ENCODE data around the gene CDH6. TPM values are rescaled to one million over a fixed set of nuclear protein-coding genes. Genes with fewer than 3 reads are reported as not detected.

Gene CDH6
- total and polyA plus RNA-seq, 2 of the 4 experiments (the other 2 are of a cell fraction), result 72.2 to 232 TPM

DNA sequence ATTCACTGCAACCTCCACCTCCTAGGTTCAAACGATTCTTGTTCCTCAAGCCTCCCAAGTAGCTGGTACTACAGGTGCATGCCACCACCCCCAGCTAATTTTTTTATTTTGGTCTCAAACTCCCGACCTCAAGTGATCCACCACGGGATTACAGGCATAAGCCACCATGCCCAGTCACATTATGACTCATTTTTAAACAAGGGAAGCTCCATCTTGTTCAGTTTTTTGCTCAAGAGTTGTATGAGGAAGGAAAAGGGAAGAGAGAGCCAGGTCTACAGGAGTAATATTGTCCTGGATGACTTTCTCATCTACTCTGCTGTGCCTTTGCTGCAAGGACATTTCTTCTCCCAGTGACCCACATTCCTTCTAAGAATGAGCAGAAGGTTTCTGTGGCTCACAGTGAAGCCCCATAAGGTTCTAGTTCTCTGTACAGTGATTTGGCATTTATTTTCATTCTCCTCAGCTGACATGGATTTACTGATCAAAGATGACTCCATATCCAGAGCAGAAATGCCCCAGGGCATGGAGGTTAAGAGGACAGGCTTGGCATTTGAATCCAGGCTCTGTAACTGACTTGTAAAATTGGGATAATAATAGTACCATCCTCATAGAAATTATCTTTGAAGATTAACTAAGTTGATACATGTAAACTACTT, 153.5 kb downstream of the CDH6 start:
- peak overlapping the region; percentile 38; the same call in 1 of the 2 replicates for H2BK120ac ChIP-seq (ENCODE audit: low read depth, low read length)
- ATAC-seq (ENCODE audit: low read depth) (no peak), DNase-seq (peak; percentile 26)
- H3K27me3 ChIP-seq (ENCODE audit: control insufficient read depth, insufficient read depth, low read length), result no peaks in the 10 kb centered on the region
- no peak overlapping the region for H3K27ac ChIP-seq (ENCODE audit: insufficient read depth, low read length)
- H2BK5ac ChIP-seq (ENCODE audit: low read depth, low read length, poor library complexity, severe bottlenecking), result no peak overlapping the region
- H3K4me2 ChIP-seq (ENCODE audit: low read depth, low read length), result no peak overlapping the region
- dilution Hi-C loops (cut with HindIII; ENCODE audit: low sequenced_read_pairs, unreplicated experiment) (no loop called here), intact Hi-C loops (cut with micrococcal nuclease) (no loop called here), in situ Hi-C loops (cut with MboI; ENCODE audit: low sequenced_read_pairs) (no loop called here)
- ChIA-PET POLR2A (ENCODE audit: unreplicated experiment) (no interaction called here), CTCF (no interaction called here)
- H2BK20ac ChIP-seq (ENCODE audit: low read depth, low read length), result no peak overlapping the region
- H4K5ac ChIP-seq (ENCODE audit: low read depth, low read length), result no peak overlapping the region
- no TSS peak for BruUV-seq (replicated peaks)
- no peaks in the 10 kb centered on the region for H3K9me3 ChIP-seq (ENCODE audit: control insufficient read depth, insufficient read depth, low read length)
- no peak overlapping the region for H3K4me3 ChIP-seq (ENCODE audit: insufficient read depth, low read depth, low read length)
- H2BK15ac ChIP-seq (ENCODE audit: low read depth, low read length), result no peak overlapping the region
- H2AK5ac ChIP-seq (ENCODE audit: low read depth, low read length), result no peak overlapping the region
- 0 out of 2 replicates have a peak, but pooled peaks have one; percentile 2 for TF ChIP-seq FOS (IDR thresholded peaks at IDR 0.05; ENCODE audit: low read depth, low read length)
- no peak for TF ChIP-seq BHLHE40 (IDR thresholded peaks at IDR 0.05; ENCODE audit: low read depth, low read length)
- TF ChIP-seq MAFK (IDR thresholded peaks at IDR 0.05; ENCODE audit: low read depth, low read length), result no peak
- no peaks in the 10 kb centered on the region for H4K20me1 ChIP-seq (ENCODE audit: insufficient read depth, low read length)
- H4K91ac ChIP-seq (ENCODE audit: insufficient read depth, low read depth, low read length), result no peak overlapping the region
- H3K14ac ChIP-seq (replicated peaks; ENCODE audit: low read depth, low read length), result no peak overlapping the region
- H3K4me1 ChIP-seq (ENCODE audit: control insufficient read depth, insufficient read depth, low read length), result no peaks in the 10 kb centered on the region; the same call in 1 of the 2 replicates
- no peaks in the 10 kb centered on the region for H3K36me3 ChIP-seq (ENCODE audit: control insufficient read depth, insufficient read depth, low read length)
- no peak overlapping the region for H3K9ac ChIP-seq (ENCODE audit: low read depth, low read length)
- peak overlapping the region; percentile 38 for H2AFZ ChIP-seq (replicated peaks; ENCODE audit: low read length, poor library complexity)
- H3K4ac ChIP-seq (ENCODE audit: low read depth, low read length), result no peak overlapping the region
- no peak overlapping the region for H3K23ac ChIP-seq (ENCODE audit: low read depth, low read length)
- H3K56ac ChIP-seq (ENCODE audit: extremely low read depth, insufficient read depth, low read length), result no peak overlapping the region
- WGBS, 2 experiments (ENCODE audit: extremely low coverage in 2 of 2, insufficient read length in 1 of 2), result no CpG with 5 or more reads among the region's 3 CpGs
- no peaks in the 10 kb centered on the region for H3K9me1 ChIP-seq (ENCODE audit: insufficient read depth, low read length)
- no peak overlapping the region; the same call in 1 of the 2 replicates for H3K18ac ChIP-seq (ENCODE audit: low read depth, low read length)
- H3K79me1 ChIP-seq (ENCODE audit: low read depth in 1 of 2, low read length in 2 of 2), result no peaks in the 10 kb centered on the region
- peak overlapping the region in 1 of 2 experiments; percentile 50; a peak in 1 of 4 replicates for H4K8ac ChIP-seq (ENCODE audit: low read depth in 2 of 2, low read length in 2 of 2)
- no peak overlapping the region for H2AK9ac ChIP-seq (replicated peaks; ENCODE audit: low read depth, low read length, poor library complexity)

Data from IMR-90 (cell line).